ENCODE data around the gene RNF112.

GRCh38 chr17:19440421-19440820 lies 29.4 kb downstream of the RNF112 start:
- no peak for TF ChIP-seq POLR2AphosphoS5 (IDR thresholded peaks at IDR 0.05; ENCODE audit: low read depth, low read length)
- TF ChIP-seq POLR2A (IDR thresholded peaks at IDR 0.05; ENCODE audit: low read depth, low read length): no peak
- TF ChIP-seq TAF1 (IDR thresholded peaks at IDR 0.05; ENCODE audit: low read depth, low read length): no peak
- no peak for TF ChIP-seq POU2F2 (IDR thresholded peaks at IDR 0.05; ENCODE audit: low read depth, low read length)
